DOHH2 (cell line): ENCODE measurements around the gene GFPT2.

ENCODE experiments used
- H3F3A ChIP-seq: fragments of 200-600 bp; sonication (generic), shearing (Covaris generic); 2 replicates; pipeline ENCODE4 v1.6.0; 2016; ENCODE audit warnings: antibody characterized with exemption, mild to moderate bottlenecking; ENCODE audit not compliant: control insufficient read depth, insufficient read depth
- H3K27ac ChIP-seq: fragments of 200-600 bp; sonication (generic); 2 replicates; pipeline ENCODE4 v1.5.1; 2014; ENCODE audit warnings: low read depth, mild to moderate bottlenecking, low read length, moderate library complexity
- H3K27me3 ChIP-seq: fragments of 200-600 bp; sonication (generic); 2 replicates; pipeline ENCODE4 v1.6.1; 2014; ENCODE audit warnings: mild to moderate bottlenecking, low read length, mixed read lengths; ENCODE audit not compliant: control insufficient read depth
- H3K36me3 ChIP-seq: fragments of 200-600 bp; sonication (generic); 2 replicates; pipeline ENCODE4 v1.6.1; 2014; ENCODE audit warnings: mild to moderate bottlenecking, low read length, moderate library complexity, mixed read lengths; ENCODE audit not compliant: control insufficient read depth
- H3K4me1 ChIP-seq: fragments of 200-600 bp; sonication (generic); 2 replicates; pipeline ENCODE4 v1.6.1; 2014; ENCODE audit warnings: mild to moderate bottlenecking, low read length, mixed read lengths; ENCODE audit not compliant: control insufficient read depth
- H3K4me2 ChIP-seq: fragments of 200-600 bp; sonication (generic); 2 replicates; pipeline ENCODE4 v1.6.0; 2014; ENCODE audit warnings: mild to moderate bottlenecking, low read length, moderate library complexity
- H3K4me3 ChIP-seq: fragments of 200-600 bp; sonication (generic); 2 replicates; pipeline ENCODE4 v1.5.1; 2014; ENCODE audit warnings: mild to moderate bottlenecking, low read length, mixed read lengths
- H3K79me2 ChIP-seq: fragments of 200-600 bp; sonication (generic); 2 replicates; pipeline ENCODE4 v1.6.1; 2014; ENCODE audit warnings: mild to moderate bottlenecking, low read length, mixed read lengths; ENCODE audit not compliant: control insufficient read depth
- H3K9me2 ChIP-seq: fragments of 200-600 bp; sonication (generic); replicated peaks from 2 replicates; pipeline ENCODE4 v1.6.1; 2014; ENCODE audit warnings: mild to moderate bottlenecking, low read length, mixed read lengths; ENCODE audit not compliant: control insufficient read depth
- H3K9me3 ChIP-seq: fragments of 200-600 bp; sonication (generic); 2 replicates; pipeline ENCODE4 v1.6.1; 2014; ENCODE audit warnings: antibody characterized with exemption, low read length, mixed read lengths; ENCODE audit not compliant: control insufficient read depth, insufficient read depth
- H4K20me1 ChIP-seq: fragments of 200-600 bp; sonication (generic); 2 replicates; pipeline ENCODE4 v1.6.0; 2014; ENCODE audit warnings: low read depth, mild to moderate bottlenecking, antibody characterized with exemption, low read length, moderate library complexity; ENCODE audit not compliant: control insufficient read depth, insufficient read depth
- EZH2phosphoT487 ChIP-seq: fragments of 200-600 bp; sonication (generic); IDR thresholded peaks from 2 replicates; pipeline ENCODE4 v1.6.1; 2017; ENCODE audit warnings: borderline replicate concordance, mild to moderate bottlenecking, antibody characterized with exemption, low read length, moderate library complexity, mixed read lengths
- TF ChIP-seq, protein P1 (sequence below): fragments of 200-600 bp; sonication (generic); IDR thresholded peaks from one replicate; pipeline ENCODE4 v1.5.1; 2014; ENCODE audit warnings: antibody characterized with exemption, mild to moderate bottlenecking, low read depth, low read length; ENCODE audit not compliant: poor library complexity, severe bottlenecking

Gene GFPT2

DNA sequence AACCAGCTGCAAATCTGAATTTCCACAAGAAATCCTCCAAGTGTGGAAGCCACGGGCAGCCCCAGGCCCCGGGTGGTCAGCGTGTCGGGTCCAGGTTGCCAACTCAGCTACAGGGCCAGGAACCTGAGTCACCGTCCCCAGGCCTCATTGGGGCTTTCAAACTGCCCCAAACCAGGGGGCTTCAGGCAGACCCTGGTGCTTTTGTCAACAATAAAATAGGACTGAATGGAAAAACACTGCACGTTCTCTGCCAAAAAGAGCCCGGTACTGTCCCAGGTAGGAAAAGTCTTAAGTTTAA lies 24.0 kb downstream of the GFPT2 start:
- Histone ChIP-seq H3K36me3 (no peaks in the 10 kb centered on the region), H3K4me1 (no peaks in the 10 kb centered on the region), H3K4me2 (no peak overlapping the region), H3K79me2 (no peaks in the 10 kb centered on the region), H3K9me2 (no peaks in the 10 kb centered on the region), H3K27me3 (no peaks in the 10 kb centered on the region), H3K4me3 (no peak overlapping the region), H4K20me1 (no peaks in the 10 kb centered on the region), H3K9me3 (no peaks in the 10 kb centered on the region), H3K27ac (no peak overlapping the region), H3F3A (no peaks in the 10 kb centered on the region)
- TF ChIP-seq, protein P1, sequence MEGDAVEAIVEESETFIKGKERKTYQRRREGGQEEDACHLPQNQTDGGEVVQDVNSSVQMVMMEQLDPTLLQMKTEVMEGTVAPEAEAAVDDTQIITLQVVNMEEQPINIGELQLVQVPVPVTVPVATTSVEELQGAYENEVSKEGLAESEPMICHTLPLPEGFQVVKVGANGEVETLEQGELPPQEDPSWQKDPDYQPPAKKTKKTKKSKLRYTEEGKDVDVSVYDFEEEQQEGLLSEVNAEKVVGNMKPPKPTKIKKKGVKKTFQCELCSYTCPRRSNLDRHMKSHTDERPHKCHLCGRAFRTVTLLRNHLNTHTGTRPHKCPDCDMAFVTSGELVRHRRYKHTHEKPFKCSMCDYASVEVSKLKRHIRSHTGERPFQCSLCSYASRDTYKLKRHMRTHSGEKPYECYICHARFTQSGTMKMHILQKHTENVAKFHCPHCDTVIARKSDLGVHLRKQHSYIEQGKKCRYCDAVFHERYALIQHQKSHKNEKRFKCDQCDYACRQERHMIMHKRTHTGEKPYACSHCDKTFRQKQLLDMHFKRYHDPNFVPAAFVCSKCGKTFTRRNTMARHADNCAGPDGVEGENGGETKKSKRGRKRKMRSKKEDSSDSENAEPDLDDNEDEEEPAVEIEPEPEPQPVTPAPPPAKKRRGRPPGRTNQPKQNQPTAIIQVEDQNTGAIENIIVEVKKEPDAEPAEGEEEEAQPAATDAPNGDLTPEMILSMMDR, result no peak
- TF ChIP-seq EZH2phosphoT487, result no peak

DNA sequence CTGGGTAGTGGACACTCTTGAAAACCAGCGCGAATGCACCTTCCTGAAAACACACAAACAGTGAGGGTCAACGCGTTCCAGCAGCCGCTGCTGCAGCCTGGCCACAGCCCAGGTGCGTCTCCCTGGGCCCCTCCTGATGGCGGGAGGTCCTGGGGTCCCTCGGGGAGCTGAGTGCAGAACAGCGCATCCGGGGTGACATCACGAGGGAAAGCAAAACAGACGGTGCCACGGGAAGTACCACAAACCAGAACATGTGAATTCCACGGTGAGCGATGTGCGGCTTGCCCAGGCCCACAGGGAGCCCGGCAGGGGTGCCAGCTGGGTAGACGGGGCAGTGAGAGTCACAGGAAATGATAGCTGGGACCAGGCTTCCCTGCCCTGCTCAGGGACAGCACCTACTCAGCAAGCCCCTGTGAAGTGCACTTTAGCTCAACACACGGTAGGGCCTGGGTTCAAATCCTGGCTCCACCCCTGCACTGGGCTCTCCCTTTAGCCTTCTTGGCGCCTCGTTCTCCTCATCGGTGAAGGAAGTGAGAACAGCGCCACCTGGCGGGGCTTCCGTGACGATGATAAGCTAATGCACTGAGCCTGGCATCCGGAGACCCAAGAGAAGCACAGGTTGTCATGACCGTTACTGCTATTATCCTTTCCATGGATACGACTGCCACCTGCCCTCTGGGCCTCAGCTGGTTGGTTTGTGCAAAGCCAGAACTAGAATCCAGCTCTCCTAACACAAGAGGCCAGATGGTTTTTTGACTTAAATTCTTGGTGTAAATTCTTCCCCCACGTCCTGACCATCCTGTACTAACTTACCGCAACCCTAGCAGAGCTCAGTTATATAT lies 24.6 kb downstream of the GFPT2 start:
- Histone ChIP-seq H3K79me2 (no peaks in the 10 kb centered on the region), H3F3A (no peaks in the 10 kb centered on the region), H3K27ac (no peak overlapping the region), H3K27me3 (no peaks in the 10 kb centered on the region), H3K36me3 (no peaks in the 10 kb centered on the region), H3K4me1 (no peaks in the 10 kb centered on the region), H3K9me3 (no peaks in the 10 kb centered on the region), H3K4me2 (no peak overlapping the region), H3K4me3 (no peak overlapping the region), H3K9me2 (no peaks in the 10 kb centered on the region), H4K20me1 (no peaks in the 10 kb centered on the region)
- TF ChIP-seq, protein P1, result peak; percentile 84
- no peak for TF ChIP-seq EZH2phosphoT487

DNA sequence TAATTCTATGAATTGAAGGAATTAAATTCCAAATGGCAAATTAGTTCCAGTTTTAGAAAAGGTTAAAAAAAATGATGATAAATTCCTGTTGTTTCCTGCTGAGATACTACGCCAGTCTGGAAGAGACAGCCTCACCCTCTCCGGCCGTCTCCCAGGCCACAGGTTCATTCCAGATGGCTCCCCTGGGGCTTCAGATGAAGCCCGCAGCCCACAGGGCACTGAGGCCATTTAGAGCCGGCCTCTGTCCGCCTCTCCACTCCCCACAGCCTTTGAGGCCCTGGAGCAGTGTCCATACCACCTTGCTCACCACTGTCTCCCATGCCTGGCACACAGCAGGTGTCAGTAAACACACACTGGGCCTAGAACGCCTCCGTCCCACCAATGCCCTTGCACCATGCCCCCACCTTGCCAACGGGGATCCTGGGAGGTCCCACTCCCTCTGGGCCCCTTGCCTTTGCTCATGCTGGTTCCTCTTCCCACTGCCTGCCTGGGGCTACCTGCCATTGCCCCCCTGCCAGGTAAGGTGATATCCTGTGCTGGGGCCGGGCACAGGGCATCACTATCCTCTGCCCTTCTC lies 26.1 kb downstream of the GFPT2 start:
- H3K9me2 ChIP-seq, result no peaks in the 10 kb centered on the region
- H3K4me2 ChIP-seq, result no peak overlapping the region
- H3K27me3 ChIP-seq, result no peaks in the 10 kb centered on the region
- H3F3A ChIP-seq, result no peaks in the 10 kb centered on the region
- no peaks in the 10 kb centered on the region for H3K79me2 ChIP-seq
- H3K4me1 ChIP-seq, result no peaks in the 10 kb centered on the region
- no peaks in the 10 kb centered on the region for H4K20me1 ChIP-seq
- TF ChIP-seq, protein P1, result no peak
- no peak for TF ChIP-seq EZH2phosphoT487
- H3K36me3 ChIP-seq, result no peaks in the 10 kb centered on the region
- H3K27ac ChIP-seq, result no peak overlapping the region
- no peaks in the 10 kb centered on the region for H3K9me3 ChIP-seq
- H3K4me3 ChIP-seq, result no peak overlapping the region
